Cardiac muscle cell (in vitro differentiated cells and primary cell): ENCODE data around the gene CFAP46. TPM values are rescaled to one million over a fixed set of nuclear protein-coding genes. Genes with fewer than 3 reads are reported as not detected.
"Not testable (repeated sequence)": the region's sequence is repeated elsewhere in the genome, so short reads cannot be mapped to it uniquely, and the experiment has no call there.

ENCODE experiments used
- DNase-seq, 2 donors: peaks; one replicate each; pipeline versions ENCODE4 v3.0.0 to v3.0.0-alpha.2; 2010 to 2017; ENCODE audit warnings: low read depth in 1 of 2, low spot score in 1 of 2
- H3K27ac ChIP-seq: fragments of 200-600 bp; sonication (generic); 2 replicates; pipeline ENCODE4 v1.5.1; 2016
- H3K27me3 ChIP-seq: fragments of 200-600 bp; sonication (generic); 2 replicates; pipeline ENCODE4 v1.6.0; 2016; ENCODE audit warnings: control low read depth
- H3K36me3 ChIP-seq: fragments of 200-600 bp; sonication (generic); 2 replicates; pipeline ENCODE4 v1.5.1; 2016; ENCODE audit warnings: control low read depth
- H3K4me1 ChIP-seq: fragments of 200-600 bp; sonication (generic); 2 replicates; pipeline ENCODE4 v1.8.1; 2017; ENCODE audit warnings: low read depth, mild to moderate bottlenecking, mixed run types
- H3K4me3 ChIP-seq: fragments of 200-600 bp; sonication (generic); 2 replicates; pipeline ENCODE4 v1.5.1; 2016; ENCODE audit warnings: mild to moderate bottlenecking
- H3K9me3 ChIP-seq: fragments of 200-600 bp; sonication (generic); 2 replicates; pipeline ENCODE4 v1.5.1; 2017; ENCODE audit warnings: low read depth, mild to moderate bottlenecking, control low read depth
- polyA plus RNA-seq: library from polyadenylated mRNA; unstranded; fragments of >200 nt; fragmentation: Nextera tagmentation; extraction: Ambion mirVana; gene quantifications from 2 replicates; pipeline ENCODE4 v1.2.1, GENCODE V29; 2016
- total RNA-seq: library from RNA; depleted of rRNA; stranded (reverse); fragments of >200 nt; gene quantifications from 2 replicates; pipeline ENCODE4 v1.2.3, GENCODE V29; 2016
- TF ChIP-seq, protein P1 (sequence below): IDR thresholded peaks from 2 replicates; pipeline ENCODE4 v1.5.1; 2012; ENCODE audit warnings: low read depth, mild to moderate bottlenecking, low read length

The CFAP46 gene
- total and polyA plus RNA-seq, 2 experiments from 2014 or later, result 2.8 to 4.5 TPM

DNA sequence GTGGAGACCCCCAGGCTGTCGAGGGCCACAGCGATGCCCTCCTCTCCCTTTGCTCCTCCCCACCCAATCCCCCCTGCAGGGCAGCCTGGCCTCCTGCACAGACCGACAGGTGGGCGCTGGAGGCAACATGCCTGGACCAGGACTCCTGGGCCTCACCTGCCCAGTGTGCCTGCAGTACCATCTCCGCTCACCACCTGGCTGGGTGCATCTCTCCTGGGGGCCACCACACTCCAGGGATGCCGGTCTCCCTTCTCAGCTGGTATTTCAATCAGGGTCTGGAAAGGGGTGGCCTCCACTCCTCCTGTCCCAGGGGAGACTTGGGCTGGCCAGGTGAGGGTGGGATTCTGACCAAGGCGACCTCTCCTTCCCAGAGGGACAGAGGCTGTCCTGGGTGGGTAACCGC lies 17.2 kb upstream of the CFAP46 start:
- no peak overlapping the region for H3K4me3 ChIP-seq
- TF ChIP-seq, protein P1, sequence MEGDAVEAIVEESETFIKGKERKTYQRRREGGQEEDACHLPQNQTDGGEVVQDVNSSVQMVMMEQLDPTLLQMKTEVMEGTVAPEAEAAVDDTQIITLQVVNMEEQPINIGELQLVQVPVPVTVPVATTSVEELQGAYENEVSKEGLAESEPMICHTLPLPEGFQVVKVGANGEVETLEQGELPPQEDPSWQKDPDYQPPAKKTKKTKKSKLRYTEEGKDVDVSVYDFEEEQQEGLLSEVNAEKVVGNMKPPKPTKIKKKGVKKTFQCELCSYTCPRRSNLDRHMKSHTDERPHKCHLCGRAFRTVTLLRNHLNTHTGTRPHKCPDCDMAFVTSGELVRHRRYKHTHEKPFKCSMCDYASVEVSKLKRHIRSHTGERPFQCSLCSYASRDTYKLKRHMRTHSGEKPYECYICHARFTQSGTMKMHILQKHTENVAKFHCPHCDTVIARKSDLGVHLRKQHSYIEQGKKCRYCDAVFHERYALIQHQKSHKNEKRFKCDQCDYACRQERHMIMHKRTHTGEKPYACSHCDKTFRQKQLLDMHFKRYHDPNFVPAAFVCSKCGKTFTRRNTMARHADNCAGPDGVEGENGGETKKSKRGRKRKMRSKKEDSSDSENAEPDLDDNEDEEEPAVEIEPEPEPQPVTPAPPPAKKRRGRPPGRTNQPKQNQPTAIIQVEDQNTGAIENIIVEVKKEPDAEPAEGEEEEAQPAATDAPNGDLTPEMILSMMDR, result no peak
- no peaks in the 10 kb centered on the region for H3K36me3 ChIP-seq
- H3K4me1 ChIP-seq, result peaks cover 28% of the 10 kb centered on the region
- no peak for DNase-seq
- H3K27ac ChIP-seq, result peak overlapping the region; percentile 84
- no peaks in the 10 kb centered on the region for H3K9me3 ChIP-seq
- H3K27me3 ChIP-seq, result peaks cover 4% of the 10 kb centered on the region

DNA sequence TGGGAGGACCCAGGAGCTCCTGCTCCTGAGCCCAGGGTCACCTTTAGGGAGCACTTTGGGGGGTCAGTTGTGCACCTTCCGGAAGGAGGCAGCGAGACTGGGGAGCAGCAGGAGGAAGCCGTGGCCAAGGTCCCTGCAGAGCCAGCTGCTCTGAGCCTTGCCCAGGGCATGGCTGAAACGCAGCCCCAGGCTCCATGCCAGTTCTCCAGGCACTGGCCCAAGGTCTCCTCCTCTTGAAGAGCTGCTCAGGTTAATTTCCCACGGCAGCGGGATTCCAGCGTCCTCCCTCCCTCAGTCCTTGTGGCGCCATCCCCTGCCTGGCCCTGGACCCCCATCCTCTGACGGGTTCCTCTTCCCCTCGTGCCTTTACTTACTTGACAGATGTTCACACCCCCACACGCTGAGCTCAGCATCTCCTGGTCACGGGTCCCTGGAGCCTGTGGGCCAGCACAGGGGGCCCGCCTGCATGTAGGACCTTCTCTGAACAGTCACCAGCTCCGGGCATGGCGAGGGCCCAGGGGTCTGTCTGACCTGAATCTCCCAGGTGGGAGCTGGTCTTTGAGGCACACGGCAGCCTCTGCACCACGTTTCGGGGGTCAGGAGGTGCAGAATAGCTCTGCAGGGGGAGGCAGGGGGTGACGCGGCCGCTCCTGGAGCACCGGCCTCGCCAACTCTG lies 16.7 kb upstream of the CFAP46 start:
- H3K27ac ChIP-seq, result peak overlapping the region; percentile 84
- H3K9me3 ChIP-seq, result no peaks in the 10 kb centered on the region
- peaks cover 28% of the 10 kb centered on the region for H3K4me1 ChIP-seq
- no peaks in the 10 kb centered on the region for H3K36me3 ChIP-seq
- TF ChIP-seq, protein P1, result no peak
- no peak overlapping the region for H3K4me3 ChIP-seq
- H3K27me3 ChIP-seq, result peaks cover 4% of the 10 kb centered on the region
- DNase-seq, result no peak

DNA sequence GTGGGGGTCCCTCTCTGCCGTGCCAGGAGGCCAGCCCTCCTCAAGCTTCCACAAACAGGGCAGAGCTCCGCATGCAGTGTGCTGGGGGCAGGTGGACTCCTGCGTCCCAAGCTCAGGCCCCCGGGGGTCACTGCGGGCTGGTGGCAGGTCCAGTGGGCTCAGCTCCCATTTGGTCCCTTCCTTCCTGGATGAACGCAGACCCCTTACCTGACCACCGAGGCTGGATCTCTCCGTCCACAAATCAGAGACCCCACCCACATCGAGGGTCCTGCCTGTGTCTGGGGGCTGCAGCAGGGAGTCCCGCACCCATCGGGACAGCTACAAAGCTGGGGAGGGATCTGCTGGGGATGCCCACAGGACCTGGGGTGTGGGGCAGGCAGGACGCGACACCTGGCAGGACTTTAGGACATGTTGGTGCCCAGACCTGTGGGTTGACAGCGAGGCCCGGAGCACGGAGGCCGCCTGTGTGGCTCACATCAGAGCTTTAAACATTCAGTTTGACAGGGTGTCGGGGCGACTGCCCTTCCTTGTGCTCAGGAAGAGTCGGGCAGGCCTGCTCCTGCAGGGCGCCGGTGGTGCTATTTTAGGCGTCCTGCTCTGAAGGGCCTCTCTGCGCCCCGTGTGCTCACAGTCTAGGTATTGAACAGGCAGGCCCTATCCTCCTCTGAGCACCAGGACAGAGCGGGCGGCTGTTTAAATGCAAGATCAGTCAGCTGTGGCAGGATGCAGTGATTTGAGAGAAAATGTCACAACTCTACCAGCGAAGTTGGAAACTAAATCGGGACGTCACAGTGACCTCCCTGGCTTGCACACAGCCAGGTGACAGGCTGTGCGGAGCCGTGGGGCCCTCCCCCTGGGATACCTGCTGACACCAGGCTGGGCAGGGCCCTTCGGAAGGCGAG lies 15.9 kb upstream of the CFAP46 start:
- H3K36me3 ChIP-seq, result no peaks in the 10 kb centered on the region
- H3K4me3 ChIP-seq, result no peak overlapping the region
- peak overlapping the region; percentile 84 for H3K27ac ChIP-seq
- H3K4me1 ChIP-seq, result peaks cover 35% of the 10 kb centered on the region
- DNase-seq, result peak in 1 of 2 donors; percentile 82
- H3K9me3 ChIP-seq, result no peaks in the 10 kb centered on the region
- TF ChIP-seq, protein P1, result no peak
- H3K27me3 ChIP-seq, result peaks cover under 1% of the 10 kb centered on the region

DNA sequence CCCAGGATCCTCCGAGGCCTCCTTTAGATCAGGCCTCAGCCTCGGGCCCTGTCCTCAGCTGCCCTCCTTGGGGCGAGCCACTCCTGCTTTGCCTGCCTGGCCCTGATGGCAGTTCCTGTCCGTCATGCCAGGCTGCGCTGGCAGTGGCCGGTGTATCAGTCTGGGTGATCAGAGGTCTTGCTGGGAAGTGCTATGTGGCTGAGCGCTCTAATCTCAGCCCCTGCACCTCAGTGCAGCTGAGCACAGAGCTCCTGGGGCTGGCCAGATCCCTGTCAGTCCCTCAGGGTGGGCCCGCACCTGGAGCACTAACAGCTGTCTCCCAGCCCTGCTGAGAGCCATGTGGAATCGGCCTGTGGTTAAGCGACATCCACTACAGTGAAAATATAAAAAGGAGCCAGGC lies 14.8 kb upstream of the CFAP46 start:
- no peaks in the 10 kb centered on the region for H3K27me3 ChIP-seq
- no peaks in the 10 kb centered on the region for H3K36me3 ChIP-seq
- H3K4me3 ChIP-seq, result no peak overlapping the region

DNA sequence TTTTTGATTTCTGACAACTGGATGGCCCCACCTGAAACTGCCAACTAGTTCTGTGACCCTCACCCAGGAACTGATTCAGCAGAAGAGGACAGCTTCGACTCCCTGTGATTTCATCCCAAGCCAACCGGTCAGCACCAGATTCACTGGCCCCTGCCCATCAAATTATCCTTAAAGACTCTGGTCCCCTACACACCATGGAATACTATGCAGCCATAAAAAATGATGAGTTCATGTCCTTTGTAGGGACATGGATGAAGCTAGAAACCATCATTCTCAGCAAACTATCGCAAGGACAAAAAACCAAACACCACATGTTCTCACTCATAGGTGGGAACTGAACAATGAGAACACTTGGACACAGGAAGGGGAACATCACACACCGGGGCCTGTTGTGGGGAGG lies 13.9 kb upstream of the CFAP46 start:
- H3K27me3 ChIP-seq, DNase-seq, H3K4me3 ChIP-seq, H3K36me3 ChIP-seq, H3K9me3 ChIP-seq, H3K27ac ChIP-seq: not testable (repeated sequence)
- H3K4me1 ChIP-seq, result peaks cover 36% of the 10 kb centered on the region

More for the DNA sequence above, 14.8 kb upstream of the CFAP46 start:
- Histone ChIP-seq H3K9me3 (no peaks in the 10 kb centered on the region), H3K4me1 (peaks cover 36% of the 10 kb centered on the region), H3K27ac (no peak overlapping the region)
- TF ChIP-seq, protein P1, result no peak
- DNase-seq, result no peak

DNA sequence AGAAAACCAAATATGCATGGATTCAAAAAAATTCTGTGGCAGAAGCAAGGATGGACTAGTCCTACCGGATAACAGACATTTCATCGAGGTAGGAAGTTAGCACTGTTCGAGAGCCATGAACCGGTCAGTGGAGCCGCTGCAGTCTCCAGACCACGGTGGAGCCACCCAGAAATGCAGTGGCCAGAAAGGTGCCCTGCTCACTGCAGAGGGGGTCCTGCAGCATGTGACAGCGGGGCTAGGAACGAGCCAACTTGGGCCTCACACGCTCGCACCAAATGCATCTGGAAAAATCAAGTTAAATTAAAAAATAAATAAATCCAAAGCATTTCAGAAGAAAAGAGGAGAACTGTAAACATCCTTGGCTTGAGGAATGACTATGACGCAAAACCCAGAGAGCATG lies 13.1 kb upstream of the CFAP46 start:
- H3K4me3 ChIP-seq, result no peak overlapping the region
- no peaks in the 10 kb centered on the region for H3K27me3 ChIP-seq
- peaks cover 35% of the 10 kb centered on the region for H3K4me1 ChIP-seq
- H3K9me3 ChIP-seq, result no peaks in the 10 kb centered on the region
- H3K36me3 ChIP-seq, result no peaks in the 10 kb centered on the region
- no peak for DNase-seq
- TF ChIP-seq, protein P1, result no peak
- no peak overlapping the region for H3K27ac ChIP-seq
